SK-N-SH treated with all-trans-retinoic acid at 6 μM for 48 hours (cell line): ENCODE measurements around the gene KCNH3.

Experiments used
- ATAC-seq: fragments of 200-7000 bp; cut with Tn5 transposase; 3 replicates; pipeline ENCODE4 v1.9.1; 2020; ENCODE audit warnings: mild to moderate bottlenecking, moderate library complexity
- ARNTL ChIP-seq: fragments of 450-650 bp; formaldehyde crosslinking; IDR thresholded peaks from 2 replicates; pipeline ENCODE4 v1.5.0; 2020; ENCODE audit warnings: low read depth, mild to moderate bottlenecking, moderate library complexity, borderline replicate concordance
- BACH2 ChIP-seq: fragments of 250-450 bp; sonication (Bioruptor Pico); IDR thresholded peaks from 2 replicates; pipeline ENCODE4 v1.9.0; 2021; ENCODE audit warnings: mild to moderate bottlenecking, borderline replicate concordance
- CSDC2 ChIP-seq: fragments of 250-450 bp; sonication (Bioruptor Pico); IDR thresholded peaks from 2 replicates; pipeline ENCODE4 v1.5.0; 2020; ENCODE audit warnings: mild to moderate bottlenecking, moderate library complexity
- ESRRG ChIP-seq: fragments of 250-450 bp; sonication (Bioruptor Pico); IDR thresholded peaks from 2 replicates; pipeline ENCODE4 v1.6.1; 2021; ENCODE audit warnings: mild to moderate bottlenecking
- GLIS3 ChIP-seq: fragments of 250-450 bp; sonication (Bioruptor Pico); IDR thresholded peaks from 2 replicates; pipeline ENCODE4 v1.5.0; 2020; ENCODE audit warnings: mild to moderate bottlenecking, moderate library complexity
- ISL1 ChIP-seq: fragments of 250-450 bp; sonication (Bioruptor Pico); IDR thresholded peaks from 2 replicates; pipeline ENCODE4 v2.1.2; 2022; ENCODE audit warnings: mild to moderate bottlenecking, moderate library complexity
- OSR1 ChIP-seq: fragments of 250-450 bp; sonication (Bioruptor Pico); IDR thresholded peaks from 2 replicates; pipeline ENCODE4 v1.8.0; 2022; ENCODE audit warnings: moderate library complexity, mild to moderate bottlenecking, inconsistent platforms
- PPARA ChIP-seq: fragments of 250-450 bp; sonication (Bioruptor Pico); IDR thresholded peaks from 2 replicates; pipeline ENCODE4 v1.5.0; 2020; ENCODE audit warnings: mild to moderate bottlenecking, borderline replicate concordance
- RARB ChIP-seq: fragments of 250-450 bp; sonication (Bioruptor Pico); IDR thresholded peaks from 2 replicates; pipeline ENCODE4 v1.8.0; 2021; ENCODE audit warnings: mild to moderate bottlenecking, moderate library complexity
- SNAI2 ChIP-seq: fragments of 250-450 bp; sonication (Bioruptor Pico); IDR thresholded peaks from 2 replicates; pipeline ENCODE4 v1.5.0; 2020; ENCODE audit warnings: mild to moderate bottlenecking, moderate library complexity
- TCF4 ChIP-seq: fragments of 250-450 bp; sonication (Bioruptor Pico); IDR thresholded peaks from 2 replicates; pipeline ENCODE4 v1.8.0; 2021; ENCODE audit warnings: mild to moderate bottlenecking, moderate library complexity, borderline replicate concordance
- TOX ChIP-seq: fragments of 250-450 bp; sonication (Bioruptor Pico); IDR thresholded peaks from 2 replicates; pipeline ENCODE4 v1.8.0; 2021; ENCODE audit warnings: mild to moderate bottlenecking, moderate library complexity, borderline replicate concordance
- ZC3H10 ChIP-seq: fragments of 250-450 bp; sonication (Bioruptor Pico); IDR thresholded peaks from 2 replicates; pipeline ENCODE4 v1.5.1; 2021; ENCODE audit warnings: mild to moderate bottlenecking, moderate library complexity
- ZFP3 ChIP-seq: fragments of 250-450 bp; sonication (Bioruptor Pico); IDR thresholded peaks from 2 replicates; pipeline ENCODE4 v1.5.0; 2020; ENCODE audit warnings: mild to moderate bottlenecking, moderate library complexity
- ZFP30 ChIP-seq: fragments of 450-650 bp; formaldehyde crosslinking; IDR thresholded peaks from 2 replicates; pipeline ENCODE4 v1.5.0; 2022; ENCODE audit warnings: mild to moderate bottlenecking, moderate library complexity
- ZNF565 ChIP-seq: fragments of 450-650 bp; formaldehyde crosslinking; conservative IDR thresholded peaks from 2 replicates; pipeline ENCODE4 v1.5.0; 2020; ENCODE audit warnings: low read depth, mild to moderate bottlenecking, moderate library complexity
- ZNF70 ChIP-seq: fragments of 450-650 bp; formaldehyde crosslinking; IDR thresholded peaks from 2 replicates; pipeline ENCODE4 v1.5.0; 2020; ENCODE audit warnings: mild to moderate bottlenecking, moderate library complexity
- ZNF8 ChIP-seq: fragments of 450-650 bp; formaldehyde crosslinking; IDR thresholded peaks from 2 replicates; pipeline ENCODE4 v1.5.0; 2020; ENCODE audit warnings: mild to moderate bottlenecking, moderate library complexity
- TF ChIP-seq, protein P1 (sequence below): fragments of 250-450 bp; sonication (Bioruptor Pico); IDR thresholded peaks from 2 replicates; pipeline ENCODE4 v1.8.0; 2020; ENCODE audit warnings: mild to moderate bottlenecking, moderate library complexity, borderline replicate concordance
- TF ChIP-seq, protein P2 (sequence below): fragments of 250-450 bp; sonication (Bioruptor Pico); IDR thresholded peaks from 2 replicates; pipeline ENCODE4 v1.5.0; 2020; ENCODE audit warnings: mild to moderate bottlenecking, moderate library complexity
- TF ChIP-seq, protein P3 (sequence below): fragments of 250-450 bp; sonication (Bioruptor Pico); IDR thresholded peaks from 2 replicates; pipeline ENCODE4 v1.5.1; 2021; ENCODE audit warnings: mild to moderate bottlenecking, moderate library complexity
- TF ChIP-seq, protein P4 (sequence below): fragments of 250-450 bp; sonication (Bioruptor Pico); IDR thresholded peaks from 2 replicates; pipeline ENCODE4 v1.5.1; 2020; ENCODE audit warnings: low read depth, mild to moderate bottlenecking, moderate library complexity

Gene KCNH3

DNA sequence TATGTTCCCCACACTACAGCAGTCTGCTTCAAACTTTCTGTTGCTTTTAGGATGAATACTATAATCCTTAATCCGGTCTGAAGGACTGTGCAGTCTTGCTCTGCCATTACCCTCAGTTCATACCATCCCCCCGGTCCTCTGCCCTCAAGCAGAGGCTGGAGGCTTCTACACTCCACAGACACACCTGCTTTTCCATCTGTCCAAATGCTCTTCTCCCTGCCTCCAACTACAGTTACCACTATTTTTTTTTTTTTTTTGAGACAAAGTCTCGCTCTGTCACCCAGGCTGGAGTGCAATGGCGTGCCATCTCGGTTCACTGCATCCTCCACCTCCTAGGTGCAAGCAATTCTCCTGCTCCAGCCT is 19.3 kb upstream of the KCNH3 start:
- TF ChIP-seq ZC3H10, result no peak
- no peak for TF ChIP-seq ESRRG (CRISPR knock-in tag)

DNA sequence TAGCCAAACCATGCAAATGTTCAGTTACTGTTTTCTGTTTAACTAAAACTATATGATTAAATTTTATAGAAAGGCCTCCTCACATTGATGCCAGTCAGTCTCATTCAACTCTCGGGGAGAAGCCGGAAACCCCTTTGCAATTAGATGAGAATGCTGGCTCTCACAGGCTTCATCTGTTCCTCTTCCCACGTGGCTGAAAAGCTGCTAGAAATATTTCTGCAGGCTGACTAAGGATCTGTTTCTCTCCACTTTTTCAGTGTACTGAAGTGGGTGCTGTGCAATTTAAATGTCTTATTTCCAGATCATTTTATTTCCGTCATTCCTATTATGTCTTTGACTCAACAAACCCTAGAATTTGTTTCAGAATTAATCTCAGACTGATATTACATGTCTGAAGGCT is 17.4 kb upstream of the KCNH3 start:
- ATAC-seq, result no peak
- TF ChIP-seq PPARA (CRISPR knock-in tag), result no peak
- no peak for TF ChIP-seq RARB (CRISPR knock-in tag)
- no peak for TF ChIP-seq CSDC2 (CRISPR knock-in tag)
- TF ChIP-seq ZNF8 (CRISPR knock-in tag), result no peak
- TF ChIP-seq, protein P1, sequence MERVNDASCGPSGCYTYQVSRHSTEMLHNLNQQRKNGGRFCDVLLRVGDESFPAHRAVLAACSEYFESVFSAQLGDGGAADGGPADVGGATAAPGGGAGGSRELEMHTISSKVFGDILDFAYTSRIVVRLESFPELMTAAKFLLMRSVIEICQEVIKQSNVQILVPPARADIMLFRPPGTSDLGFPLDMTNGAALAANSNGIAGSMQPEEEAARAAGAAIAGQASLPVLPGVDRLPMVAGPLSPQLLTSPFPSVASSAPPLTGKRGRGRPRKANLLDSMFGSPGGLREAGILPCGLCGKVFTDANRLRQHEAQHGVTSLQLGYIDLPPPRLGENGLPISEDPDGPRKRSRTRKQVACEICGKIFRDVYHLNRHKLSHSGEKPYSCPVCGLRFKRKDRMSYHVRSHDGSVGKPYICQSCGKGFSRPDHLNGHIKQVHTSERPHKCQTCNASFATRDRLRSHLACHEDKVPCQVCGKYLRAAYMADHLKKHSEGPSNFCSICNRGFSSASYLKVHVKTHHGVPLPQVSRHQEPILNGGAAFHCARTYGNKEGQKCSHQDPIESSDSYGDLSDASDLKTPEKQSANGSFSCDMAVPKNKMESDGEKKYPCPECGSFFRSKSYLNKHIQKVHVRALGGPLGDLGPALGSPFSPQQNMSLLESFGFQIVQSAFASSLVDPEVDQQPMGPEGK, result no peak
- no peak for TF ChIP-seq BACH2
- TF ChIP-seq ESRRG (CRISPR knock-in tag), result no peak
- TF ChIP-seq GLIS3 (CRISPR knock-in tag), result no peak
- TF ChIP-seq, protein P2, sequence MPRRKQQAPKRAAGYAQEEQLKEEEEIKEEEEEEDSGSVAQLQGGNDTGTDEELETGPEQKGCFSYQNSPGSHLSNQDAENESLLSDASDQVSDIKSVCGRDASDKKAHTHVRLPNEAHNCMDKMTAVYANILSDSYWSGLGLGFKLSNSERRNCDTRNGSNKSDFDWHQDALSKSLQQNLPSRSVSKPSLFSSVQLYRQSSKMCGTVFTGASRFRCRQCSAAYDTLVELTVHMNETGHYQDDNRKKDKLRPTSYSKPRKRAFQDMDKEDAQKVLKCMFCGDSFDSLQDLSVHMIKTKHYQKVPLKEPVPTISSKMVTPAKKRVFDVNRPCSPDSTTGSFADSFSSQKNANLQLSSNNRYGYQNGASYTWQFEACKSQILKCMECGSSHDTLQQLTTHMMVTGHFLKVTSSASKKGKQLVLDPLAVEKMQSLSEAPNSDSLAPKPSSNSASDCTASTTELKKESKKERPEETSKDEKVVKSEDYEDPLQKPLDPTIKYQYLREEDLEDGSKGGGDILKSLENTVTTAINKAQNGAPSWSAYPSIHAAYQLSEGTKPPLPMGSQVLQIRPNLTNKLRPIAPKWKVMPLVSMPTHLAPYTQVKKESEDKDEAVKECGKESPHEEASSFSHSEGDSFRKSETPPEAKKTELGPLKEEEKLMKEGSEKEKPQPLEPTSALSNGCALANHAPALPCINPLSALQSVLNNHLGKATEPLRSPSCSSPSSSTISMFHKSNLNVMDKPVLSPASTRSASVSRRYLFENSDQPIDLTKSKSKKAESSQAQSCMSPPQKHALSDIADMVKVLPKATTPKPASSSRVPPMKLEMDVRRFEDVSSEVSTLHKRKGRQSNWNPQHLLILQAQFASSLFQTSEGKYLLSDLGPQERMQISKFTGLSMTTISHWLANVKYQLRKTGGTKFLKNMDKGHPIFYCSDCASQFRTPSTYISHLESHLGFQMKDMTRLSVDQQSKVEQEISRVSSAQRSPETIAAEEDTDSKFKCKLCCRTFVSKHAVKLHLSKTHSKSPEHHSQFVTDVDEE (CRISPR knock-in tag), result no peak
- TF ChIP-seq TCF4 (CRISPR knock-in tag), result no peak
- no peak for TF ChIP-seq OSR1
- TF ChIP-seq ZFP30 (CRISPR knock-in tag), result no peak
- no peak for TF ChIP-seq SNAI2
- no peak for TF ChIP-seq ZC3H10
- no peak for TF ChIP-seq ARNTL (CRISPR knock-in tag)
- TF ChIP-seq, protein P3, sequence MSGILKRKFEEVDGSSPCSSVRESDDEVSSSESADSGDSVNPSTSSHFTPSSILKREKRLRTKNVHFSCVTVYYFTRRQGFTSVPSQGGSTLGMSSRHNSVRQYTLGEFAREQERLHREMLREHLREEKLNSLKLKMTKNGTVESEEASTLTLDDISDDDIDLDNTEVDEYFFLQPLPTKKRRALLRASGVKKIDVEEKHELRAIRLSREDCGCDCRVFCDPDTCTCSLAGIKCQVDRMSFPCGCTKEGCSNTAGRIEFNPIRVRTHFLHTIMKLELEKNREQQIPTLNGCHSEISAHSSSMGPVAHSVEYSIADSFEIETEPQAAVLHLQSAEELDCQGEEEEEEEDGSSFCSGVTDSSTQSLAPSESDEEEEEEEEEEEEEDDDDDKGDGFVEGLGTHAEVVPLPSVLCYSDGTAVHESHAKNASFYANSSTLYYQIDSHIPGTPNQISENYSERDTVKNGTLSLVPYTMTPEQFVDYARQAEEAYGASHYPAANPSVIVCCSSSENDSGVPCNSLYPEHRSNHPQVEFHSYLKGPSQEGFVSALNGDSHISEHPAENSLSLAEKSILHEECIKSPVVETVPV (CRISPR knock-in tag), result no peak
- TF ChIP-seq ZFP3 (CRISPR knock-in tag), result no peak
- TF ChIP-seq ZNF70 (CRISPR knock-in tag), result no peak
- TF ChIP-seq, protein P4, sequence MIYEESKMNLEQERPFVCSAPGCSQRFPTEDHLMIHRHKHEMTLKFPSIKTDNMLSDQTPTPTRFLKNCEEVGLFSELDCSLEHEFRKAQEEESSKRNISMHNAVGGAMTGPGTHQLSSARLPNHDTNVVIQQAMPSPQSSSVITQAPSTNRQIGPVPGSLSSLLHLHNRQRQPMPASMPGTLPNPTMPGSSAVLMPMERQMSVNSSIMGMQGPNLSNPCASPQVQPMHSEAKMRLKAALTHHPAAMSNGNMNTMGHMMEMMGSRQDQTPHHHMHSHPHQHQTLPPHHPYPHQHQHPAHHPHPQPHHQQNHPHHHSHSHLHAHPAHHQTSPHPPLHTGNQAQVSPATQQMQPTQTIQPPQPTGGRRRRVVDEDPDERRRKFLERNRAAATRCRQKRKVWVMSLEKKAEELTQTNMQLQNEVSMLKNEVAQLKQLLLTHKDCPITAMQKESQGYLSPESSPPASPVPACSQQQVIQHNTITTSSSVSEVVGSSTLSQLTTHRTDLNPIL (CRISPR knock-in tag), result no peak

More for the DNA sequence above, 19.3 kb upstream of the KCNH3 start:
- ATAC-seq, result no peak

DNA sequence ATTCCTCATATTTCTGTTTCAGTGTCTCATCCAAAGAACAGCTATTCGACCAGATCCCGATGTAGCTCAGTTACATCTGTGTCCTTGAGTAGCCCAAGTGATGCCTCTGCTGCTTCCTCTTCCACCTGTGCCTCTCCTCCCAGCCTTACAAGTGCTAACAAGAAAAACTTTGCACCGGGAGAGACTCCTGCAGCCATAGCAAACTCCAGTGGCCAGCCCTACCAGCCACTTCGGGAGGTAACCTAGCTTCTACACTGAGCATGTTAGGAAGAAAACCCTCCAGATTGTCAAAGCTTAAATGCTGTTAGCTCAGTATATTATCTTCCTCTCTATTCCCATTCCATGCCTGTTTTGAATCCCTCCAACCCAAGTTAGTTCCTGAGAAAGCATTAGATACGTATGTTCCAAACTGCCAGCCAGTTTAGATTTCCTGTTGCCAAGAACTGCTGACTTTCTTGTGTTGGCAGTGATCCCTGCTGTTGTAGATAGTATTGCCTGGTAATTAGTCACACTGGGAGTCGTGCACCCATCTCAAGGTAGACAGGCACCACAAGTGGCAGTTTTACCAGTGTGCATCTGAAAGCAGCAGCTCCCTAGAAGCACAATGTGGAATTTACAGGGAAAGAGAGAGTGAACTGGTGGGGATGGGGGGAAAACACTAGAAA is 14.0 kb upstream of the KCNH3 start:
- TF ChIP-seq TOX (CRISPR knock-in tag) (no peak), ZFP3 (CRISPR knock-in tag) (no peak), OSR1 (no peak), ZFP30 (CRISPR knock-in tag) (no peak), ZNF565 (no peak), ZNF70 (CRISPR knock-in tag) (no peak), RARB (CRISPR knock-in tag) (no peak), CSDC2 (CRISPR knock-in tag) (no peak), ZC3H10 (no peak), ISL1 (CRISPR knock-in tag) (no peak)
- TF ChIP-seq, protein P1, result no peak
- TF ChIP-seq, protein P2 (CRISPR knock-in tag), result no peak
- TF ChIP-seq, protein P4 (CRISPR knock-in tag), result no peak
- no peak for ATAC-seq
